Keratinocyte (primary cell): ENCODE results near the gene PRSS23. TPM values are rescaled to one million over a fixed set of nuclear protein-coding genes. Genes with fewer than 3 reads are reported as not detected.
A peak's percentile ranks its signal among the peaks of the same experiment; 100 is the strongest.

Experiments
- DNase-seq: peaks from one replicate; pipeline ENCODE4 v3.0.0-alpha.2; 2011; ENCODE audit warnings: low read depth, missing footprints, low spot score
- FAIRE-seq: peaks from 2 replicates; lab custom pipeline; 2011; peaks lifted over from hg19 to GRCh38; lab: Jason Lieb, UNC
- H2AFZ ChIP-seq: 2 replicates; pipeline ENCODE4 v1.6.0; 2012; ENCODE audit warnings: low read length, control low read depth, inconsistent platforms; ENCODE audit not compliant: control insufficient read depth
- H3K27ac ChIP-seq: 2 replicates; pipeline ENCODE4 v1.5.1; 2011; ENCODE audit warnings: low read length; ENCODE audit not compliant: control insufficient read depth, insufficient read depth
- H3K27me3 ChIP-seq: 3 replicates; pipeline ENCODE4 v1.6.0; 2011; ENCODE audit warnings: low read length; ENCODE audit not compliant: control insufficient read depth, insufficient read depth; ENCODE audit errors: extremely low read depth
- H3K36me3 ChIP-seq, 2 experiments: 2 replicates in 1 of 2; 3 replicates in 1 of 2; pipeline ENCODE4 v1.5.1; 2011; ENCODE audit warnings: low read length in 2 of 2, mild to moderate bottlenecking in 1 of 2; ENCODE audit not compliant: control insufficient read depth in 2 of 2, insufficient read depth in 2 of 2; ENCODE audit errors: extremely low read depth in 1 of 2
- H3K4me1 ChIP-seq: 3 replicates; pipeline ENCODE4 v1.5.1; 2011; ENCODE audit warnings: low read length; ENCODE audit not compliant: control insufficient read depth, insufficient read depth; ENCODE audit errors: extremely low read depth
- H3K4me2 ChIP-seq: 3 replicates; pipeline ENCODE4 v1.6.0; 2011; ENCODE audit warnings: low read depth, low read length; ENCODE audit not compliant: control insufficient read depth, insufficient read depth; ENCODE audit errors: extremely low read depth
- H3K4me3 ChIP-seq, 3 experiments: fragments of 200-600 bp in 1 of 3; sonication (generic) in 1 of 3; 2 replicates in 2 of 3; 3 replicates in 1 of 3; pipeline ENCODE4 v1.5.1; 2011 to 2016; ENCODE audit warnings: low read length in 3 of 3, mild to moderate bottlenecking in 3 of 3, control low read depth in 2 of 3, inconsistent platforms in 1 of 3, low read depth in 1 of 3, mixed read lengths in 1 of 3, mixed run types in 1 of 3, moderate library complexity in 1 of 3; ENCODE audit not compliant: control insufficient read depth in 2 of 3, insufficient read depth in 2 of 3; ENCODE audit errors: extremely low read depth in 1 of 3
- H3K79me2 ChIP-seq: 2 replicates; pipeline ENCODE4 v1.6.0; 2012; ENCODE audit warnings: low read length; ENCODE audit not compliant: control insufficient read depth, insufficient read depth
- H3K9ac ChIP-seq: 3 replicates; pipeline ENCODE4 v1.6.0; 2011; ENCODE audit warnings: low read length; ENCODE audit not compliant: control insufficient read depth, insufficient read depth; ENCODE audit errors: extremely low read depth
- H3K9me1 ChIP-seq: 3 replicates; pipeline ENCODE4 v1.6.0; 2011; ENCODE audit warnings: low read length; ENCODE audit not compliant: control insufficient read depth, insufficient read depth; ENCODE audit errors: extremely low read depth
- H3K9me3 ChIP-seq: 2 replicates; pipeline ENCODE4 v1.5.1; 2012; ENCODE audit warnings: low read depth, low read length; ENCODE audit not compliant: control insufficient read depth
- H4K20me1 ChIP-seq: 3 replicates; pipeline ENCODE4 v1.6.0; 2011; ENCODE audit warnings: low read length; ENCODE audit not compliant: control insufficient read depth, insufficient read depth; ENCODE audit errors: extremely low read depth
- CTCF ChIP-seq, 3 experiments: IDR thresholded peaks in 1 of 3; conservative IDR thresholded peaks in 1 of 3; optimal IDR thresholded peaks in 1 of 3; 2 replicates in 2 of 3; 3 replicates in 1 of 3; pipeline versions ENCODE3 to v1.5.1; 2011; ENCODE audit warnings: low read length in 3 of 3, mild to moderate bottlenecking in 3 of 3, moderate library complexity in 2 of 3, control low read depth in 1 of 3, inconsistent platforms in 1 of 3; ENCODE audit not compliant: insufficient read depth in 2 of 3; ENCODE audit errors: extremely low read depth in 1 of 3
- EZH2 ChIP-seq: IDR thresholded peaks from one replicate; pipeline ENCODE4 v1.6.1; 2012; ENCODE audit warnings: inconsistent platforms, mild to moderate bottlenecking, low read length, moderate library complexity
- dilution Hi-C: fragments of 300-500 bp; cut with MboI; formaldehyde crosslinking; loops from one replicate; pipeline ENCODE4 v1.7.0; 2020; ENCODE audit warnings: low sequenced_read_pairs; ENCODE audit not compliant: extremely low pct_ligation_motif_present
- polyA plus RNA-seq, 5 experiments: library from polyadenylated mRNA; depleted of rRNA in 3 of 5; stranded (reverse) in 3 of 5; stranded (forward) in 1 of 5; unstranded in 1 of 5; fragments of >200 nt; gene quantifications; 1 replicate in 1 of 5; 2 replicates in 3 of 5; 3 replicates in 1 of 5; pipeline versions ENCODE4 v1.2.1 to v1.2.3, GENCODE V29; 2011 to 2012; ENCODE audit warnings: missing spikeins in 2 of 5, low read depth in 1 of 5, low replicate concordance in 1 of 5

The PRSS23 gene
- polyA plus RNA-seq, 1 donor (not counting 4 experiments of a cell fraction or from before 2014, with no cell fraction given) = 143 TPM

- H4K20me1 ChIP-seq = no peaks in the 10 kb centered on the region
- H3K79me2 ChIP-seq = peaks cover 36% of the 10 kb centered on the region
- H2AFZ ChIP-seq = peak overlapping the region; percentile 45
- H3K27me3 ChIP-seq = no peaks in the 10 kb centered on the region
- peak overlapping the region; percentile 58 to 78 (median 77) for H3K4me3 ChIP-seq
- peaks cover 32% of the 10 kb centered on the region for H3K4me1 ChIP-seq
- H3K4me2 ChIP-seq = peak overlapping the region; percentile 77
- peak overlapping the region; percentile 44 for H3K27ac ChIP-seq
- H3K9ac ChIP-seq = peak overlapping the region; percentile 84
- H3K9me3 ChIP-seq = no peaks in the 10 kb centered on the region
- dilution Hi-C loops = no loop called here
- no peak for TF ChIP-seq EZH2
- peak in 1 of 3 experiments; percentile 12 for TF ChIP-seq CTCF (optimal IDR thresholded peaks at IDR 0.05 in 1 of 3, IDR thresholded peaks at IDR 0.05 in 1 of 3, conservative IDR thresholded peaks at IDR 0.05 in 1 of 3; ENCODE audit: extremely low read depth in 1 of 3, insufficient read depth in 2 of 3, low read length in 3 of 3)
- DNase-seq = no peak
- H3K9me1 ChIP-seq = no peaks in the 10 kb centered on the region
- FAIRE-seq = no peak
- H3K36me3 ChIP-seq = peaks cover 0 to 3% of the 10 kb centered on the region in 2 experiments
Measured at GRCh38 chr11:86799680-86800075, 664 bp upstream of the PRSS23 start.

- Histone ChIP-seq H2AFZ (no peak overlapping the region), H3K27ac (peak overlapping the region; percentile 75), H3K9ac (peak overlapping the region; percentile 84), H3K4me1 (peaks cover 44% of the 10 kb centered on the region), H3K9me1 (no peaks in the 10 kb centered on the region), H3K4me3 (peak overlapping the region; percentile 77 to 82 (median 78)), H4K20me1 (no peaks in the 10 kb centered on the region), H3K36me3 (peaks cover 3 to 7% of the 10 kb centered on the region in 2 experiments), H3K4me2 (peak overlapping the region; percentile 79), H3K9me3 (no peaks in the 10 kb centered on the region), H3K79me2 (peaks cover 47% of the 10 kb centered on the region), H3K27me3 (no peaks in the 10 kb centered on the region)
- FAIRE-seq = no peak
- dilution Hi-C loops = no loop called here
- no peak for DNase-seq
- no peak for TF ChIP-seq CTCF (optimal IDR thresholded peaks at IDR 0.05 in 1 of 3, IDR thresholded peaks at IDR 0.05 in 1 of 3, conservative IDR thresholded peaks at IDR 0.05 in 1 of 3; ENCODE audit: extremely low read depth in 1 of 3, insufficient read depth in 2 of 3, low read length in 3 of 3)
- no peak for TF ChIP-seq EZH2
Measured at GRCh38 chr11:86800960-86801272, 574 bp downstream of the PRSS23 start.
